H1 (cell line): Measurements from ENCODE around the gene ANKRD24. TPM values are rescaled to one million over a fixed set of nuclear protein-coding genes. Genes with fewer than 3 reads are reported as not detected.
A peak's percentile ranks its signal among the peaks of the same experiment; 100 is the strongest.

Experiments used
- ASH2L ChIP-seq: fragments of 200-600, 300-600 bp; sonication (generic); IDR thresholded peaks from one replicate; pipeline ENCODE4 v1.7.1; 2017; ENCODE audit warnings: low read length
- EGR1 ChIP-seq: IDR thresholded peaks from 2 replicates; pipeline ENCODE4 v1.6.1; 2011; ENCODE audit warnings: low read depth, low read length, borderline replicate concordance
- FOSL1 ChIP-seq: IDR thresholded peaks from 2 replicates; pipeline ENCODE4 v1.6.1; 2011; ENCODE audit warnings: mild to moderate bottlenecking, low read depth, low read length, moderate library complexity; ENCODE audit not compliant: insufficient read depth
- GABPA ChIP-seq: IDR thresholded peaks from 2 replicates; pipeline ENCODE4 v1.6.1; 2011; ENCODE audit warnings: mild to moderate bottlenecking, low read length, moderate library complexity, borderline replicate concordance; ENCODE audit not compliant: insufficient read depth
- HDAC2 ChIP-seq, 2 experiments: fragments of 300-600 bp in 1 of 2; sonication (generic) in 1 of 2; IDR thresholded peaks; 2 replicates each; pipeline ENCODE4 v1.6.1; 2011 to 2012; ENCODE audit warnings: low read depth in 2 of 2, low read length in 2 of 2, mild to moderate bottlenecking in 2 of 2, moderate library complexity in 2 of 2, borderline replicate concordance in 1 of 2, inconsistent platforms in 1 of 2
- HDAC6 ChIP-seq: IDR thresholded peaks from one replicate; pipeline ENCODE4 v1.7.1; 2012; ENCODE audit warnings: low read depth, mild to moderate bottlenecking, inconsistent platforms, low read length, moderate library complexity
- KDM4A ChIP-seq: IDR thresholded peaks from one replicate; pipeline ENCODE4 v1.7.1; 2012; ENCODE audit warnings: low read depth, mild to moderate bottlenecking, moderate library complexity, low read length, inconsistent platforms; ENCODE audit not compliant: severe bottlenecking
- MAFK ChIP-seq: IDR thresholded peaks from 2 replicates; pipeline ENCODE4 v1.6.1; 2012; ENCODE audit warnings: low read depth, mild to moderate bottlenecking, improper control_type of control experiment, low read length
- MAX ChIP-seq: IDR thresholded peaks from 2 replicates; pipeline ENCODE4 v1.6.1; 2012; ENCODE audit warnings: inconsistent platforms
- NRF1 ChIP-seq: IDR thresholded peaks from 2 replicates; pipeline ENCODE4 v1.6.1; 2011; ENCODE audit warnings: mild to moderate bottlenecking, low read depth, low read length, improper control_type of control experiment
- POLR2AphosphoS5 ChIP-seq: IDR thresholded peaks from 2 replicates; pipeline ENCODE4 v1.6.1; 2011; ENCODE audit warnings: low read depth, low read length
- RNF2 ChIP-seq: fragments of 200-900, 300-1000 bp; sonication (generic); IDR thresholded peaks from 2 replicates; pipeline ENCODE4 v1.7.1; 2016; ENCODE audit warnings: borderline replicate concordance, low read depth, mild to moderate bottlenecking, antibody characterized with exemption, low read length; ENCODE audit not compliant: poor library complexity, severe bottlenecking; ENCODE audit errors: missing control alignments
- SAP30 ChIP-seq: fragments of 300-600 bp; sonication (generic); IDR thresholded peaks from 2 replicates; pipeline ENCODE4 v1.7.1; 2012; ENCODE audit warnings: low read length, moderate library complexity, mild to moderate bottlenecking, inconsistent platforms; ENCODE audit not compliant: insufficient read depth, insufficient replicate concordance
- SIRT6 ChIP-seq: IDR thresholded peaks from one replicate; pipeline ENCODE4 v1.7.1; 2012; ENCODE audit warnings: low read length, inconsistent platforms
- SP1 ChIP-seq: IDR thresholded peaks from 2 replicates; pipeline ENCODE4 v1.6.1; 2011; ENCODE audit warnings: low read depth, low read length
- SRF ChIP-seq: IDR thresholded peaks from 2 replicates; pipeline ENCODE4 v1.6.1; 2011; ENCODE audit warnings: mild to moderate bottlenecking, low read depth, low read length, moderate library complexity
- SUZ12 ChIP-seq: fragments of 200-600 bp; sonication (generic); IDR thresholded peaks from 2 replicates; pipeline ENCODE4 v1.6.1; 2012; ENCODE audit warnings: mild to moderate bottlenecking, inconsistent platforms, low read length, moderate library complexity, mixed read lengths
- TCF12 ChIP-seq: IDR thresholded peaks from 2 replicates; pipeline ENCODE4 v1.6.1; 2011; ENCODE audit warnings: low read depth, mild to moderate bottlenecking, low read length
- TEAD4 ChIP-seq: IDR thresholded peaks from 2 replicates; pipeline ENCODE4 v1.6.1; 2012; ENCODE audit warnings: low read depth, low read length, inconsistent platforms, mixed read lengths
- polyA plus RNA-seq, 7 experiments: library from polyadenylated mRNA; depleted of rRNA in 3 of 7; stranded (reverse) in 5 of 7; unstranded in 2 of 7; fragments of >200 nt in 5 of 7; fragments of 200-250 nt in 2 of 7; gene quantifications; 1 replicate in 5 of 7; 2 replicates in 1 of 7; 4 replicates in 1 of 7; pipeline versions ENCODE4 v1.2.1 to v1.2.3, GENCODE V29; 2011 to 2013; ENCODE audit warnings: missing spikeins in 2 of 7, mixed read lengths in 2 of 7
- total RNA-seq: library from RNA; stranded (reverse); fragmentation: NEBNext Ultra II Directional; extraction: Animal tissue kit (Norgen Biotek cat#: 25700); gene quantifications from 2 replicates; pipeline ENCODE4 v1.2.1, GENCODE V29; 2021
- TF ChIP-seq, protein P1 (sequence below): IDR thresholded peaks from 2 replicates; pipeline ENCODE4 v1.6.1; 2011; ENCODE audit warnings: low read length, improper control_type of control experiment
- TF ChIP-seq, protein P2 (sequence below): IDR thresholded peaks from 2 replicates; pipeline ENCODE4 v1.6.1; 2011; ENCODE audit warnings: low read depth, mild to moderate bottlenecking, low read length; ENCODE audit not compliant: insufficient read depth

ANKRD24 gene
- total and polyA plus RNA-seq, 2 of the 8 experiments (the other 6 are each of a cell fraction or from before 2014, with no cell fraction given), result 7.6 to 14.1 TPM

- TF ChIP-seq EGR1, result peak; percentile 59; the same call in 1 of the 2 replicates
- peak; percentile 94 for TF ChIP-seq ASH2L
- peak in 1 of 2 experiments; percentile 89; a peak in 1 of 4 replicates for TF ChIP-seq HDAC2 (IDR thresholded peaks at IDR 0.05; ENCODE audit: borderline replicate concordance in 1 of 2, low read depth in 2 of 2, low read length in 2 of 2)
- no peak for TF ChIP-seq TEAD4
- TF ChIP-seq HDAC6, result no peak
- TF ChIP-seq SIRT6, result no peak
- no peak for TF ChIP-seq TCF12
- TF ChIP-seq FOSL1, result no peak
- TF ChIP-seq MAX, result peak; percentile 49
- TF ChIP-seq, protein P1, sequence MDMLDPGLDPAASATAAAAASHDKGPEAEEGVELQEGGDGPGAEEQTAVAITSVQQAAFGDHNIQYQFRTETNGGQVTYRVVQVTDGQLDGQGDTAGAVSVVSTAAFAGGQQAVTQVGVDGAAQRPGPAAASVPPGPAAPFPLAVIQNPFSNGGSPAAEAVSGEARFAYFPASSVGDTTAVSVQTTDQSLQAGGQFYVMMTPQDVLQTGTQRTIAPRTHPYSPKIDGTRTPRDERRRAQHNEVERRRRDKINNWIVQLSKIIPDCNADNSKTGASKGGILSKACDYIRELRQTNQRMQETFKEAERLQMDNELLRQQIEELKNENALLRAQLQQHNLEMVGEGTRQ, result no peak
- TF ChIP-seq SRF, result no peak
- TF ChIP-seq SAP30, result no peak
- TF ChIP-seq KDM4A, result peak; percentile 82
- peak; percentile 97 for TF ChIP-seq GABPA
- no peak for TF ChIP-seq MAFK
- TF ChIP-seq, protein P2, sequence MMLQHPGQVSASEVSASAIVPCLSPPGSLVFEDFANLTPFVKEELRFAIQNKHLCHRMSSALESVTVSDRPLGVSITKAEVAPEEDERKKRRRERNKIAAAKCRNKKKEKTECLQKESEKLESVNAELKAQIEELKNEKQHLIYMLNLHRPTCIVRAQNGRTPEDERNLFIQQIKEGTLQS, result peak; percentile 50
- TF ChIP-seq SUZ12, result no peak
- no peak for TF ChIP-seq RNF2
- peak; percentile 89 for TF ChIP-seq NRF1
- 0 out of 2 replicates have a peak, but pooled peaks have one; percentile 40 for TF ChIP-seq POLR2AphosphoS5
- 0 out of 2 replicates have a peak, but pooled peaks have one; percentile 30 for TF ChIP-seq SP1
Observed at GRCh38 chr19:4182084-4182810, at the start of gene ANKRD24, which contains the start of gene SIRT6 (continued).
